ENCODE data around the gene USP13. TPM values are rescaled to one million over a fixed set of nuclear protein-coding genes. Genes with fewer than 3 reads are reported as not detected.

USP13 gene
- total and polyA plus RNA-seq, 4 donors, result 4.3 to 25.2 (median 10.4) TPM

DNA sequence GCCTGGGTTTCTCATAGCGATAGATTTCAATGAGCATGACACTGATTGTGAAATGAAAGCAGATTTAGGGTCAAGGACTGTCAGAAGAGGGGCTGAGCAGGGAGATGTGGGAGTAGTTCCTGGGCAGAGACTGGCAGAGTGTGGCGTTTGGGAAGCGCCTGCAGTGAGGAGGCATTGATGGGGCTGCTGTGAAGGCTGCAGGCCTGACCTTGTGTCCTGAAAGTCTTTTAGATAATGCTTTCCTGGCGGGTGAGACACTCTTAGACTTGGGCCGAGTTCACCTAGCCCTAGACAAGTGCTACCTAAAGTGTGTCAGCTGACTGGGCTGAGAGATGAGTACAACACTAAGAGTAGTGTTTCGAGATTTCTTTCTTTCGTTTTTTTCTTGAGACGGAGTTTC, 20.7 kb downstream of the USP13 start:
- H3K9ac ChIP-seq (ENCODE audit: insufficient read depth in 1 of 2, low read length in 2 of 2), result peak overlapping the region in 1 of 2 donors; percentile 17
- no peaks in the 10 kb centered on the region for H3K9me3 ChIP-seq (ENCODE audit: control insufficient read depth in 4 of 4, insufficient read depth in 3 of 4, low read length in 3 of 4)
- no peak overlapping the region for H3K4me3 ChIP-seq
- ATAC-seq (ENCODE audit: insufficient read depth, low FRiP score) (peak; percentile 66), DNase-seq (peak in 2 of 3 donors; percentile 14 to 56)
- H3K4me1 ChIP-seq (ENCODE audit: control insufficient read depth in 5 of 5, insufficient read depth in 5 of 5, low read length in 5 of 5), result peaks cover 3 to 12% (median 4%) of the 10 kb centered on the region in 5 donors
- TF ChIP-seq, protein P1, sequence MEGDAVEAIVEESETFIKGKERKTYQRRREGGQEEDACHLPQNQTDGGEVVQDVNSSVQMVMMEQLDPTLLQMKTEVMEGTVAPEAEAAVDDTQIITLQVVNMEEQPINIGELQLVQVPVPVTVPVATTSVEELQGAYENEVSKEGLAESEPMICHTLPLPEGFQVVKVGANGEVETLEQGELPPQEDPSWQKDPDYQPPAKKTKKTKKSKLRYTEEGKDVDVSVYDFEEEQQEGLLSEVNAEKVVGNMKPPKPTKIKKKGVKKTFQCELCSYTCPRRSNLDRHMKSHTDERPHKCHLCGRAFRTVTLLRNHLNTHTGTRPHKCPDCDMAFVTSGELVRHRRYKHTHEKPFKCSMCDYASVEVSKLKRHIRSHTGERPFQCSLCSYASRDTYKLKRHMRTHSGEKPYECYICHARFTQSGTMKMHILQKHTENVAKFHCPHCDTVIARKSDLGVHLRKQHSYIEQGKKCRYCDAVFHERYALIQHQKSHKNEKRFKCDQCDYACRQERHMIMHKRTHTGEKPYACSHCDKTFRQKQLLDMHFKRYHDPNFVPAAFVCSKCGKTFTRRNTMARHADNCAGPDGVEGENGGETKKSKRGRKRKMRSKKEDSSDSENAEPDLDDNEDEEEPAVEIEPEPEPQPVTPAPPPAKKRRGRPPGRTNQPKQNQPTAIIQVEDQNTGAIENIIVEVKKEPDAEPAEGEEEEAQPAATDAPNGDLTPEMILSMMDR (IDR thresholded peaks at IDR 0.05; ENCODE audit: control extremely low read depth, extremely low read depth), result no peak
- H3K36me3 ChIP-seq (ENCODE audit: control insufficient read depth in 4 of 4, insufficient read depth in 4 of 4, low read length in 4 of 4), result no peaks in the 10 kb centered on the region
- peak overlapping the region; percentile 36 to 86 for H3K27ac ChIP-seq (ENCODE audit: low read depth in 1 of 2, low read length in 1 of 2)
- WGBS, 2 donors, result 75 to 89% methylated on average over 8 of the region's 8 CpGs
- H3K27me3 ChIP-seq (ENCODE audit: control insufficient read depth in 3 of 3, insufficient read depth in 3 of 3, low read length in 2 of 3), result no peaks in the 10 kb centered on the region

DNA sequence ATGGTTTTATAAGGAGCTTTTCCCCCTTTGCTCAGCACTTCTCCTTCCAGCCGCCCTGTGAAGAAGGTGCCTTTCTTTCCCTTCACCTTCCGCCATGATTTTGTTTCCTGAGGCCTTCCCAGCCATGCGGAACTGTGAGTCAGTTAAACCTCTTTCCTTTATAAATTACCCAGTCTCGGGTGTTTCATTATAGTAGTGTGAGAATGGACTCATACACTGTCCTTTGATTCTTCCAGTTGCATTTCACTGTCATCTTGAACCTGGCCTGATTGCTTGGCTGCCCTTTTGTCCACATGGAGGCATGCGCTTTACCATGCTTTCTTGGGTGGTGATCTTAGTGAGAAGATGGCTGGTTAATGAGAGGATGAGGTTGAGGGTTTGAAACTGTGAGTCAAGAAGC, 23.2 kb downstream of the USP13 start:
- Histone ChIP-seq H3K4me3 (no peak overlapping the region), H3K27ac (ENCODE audit: low read depth in 1 of 2, low read length in 1 of 2) (no peak overlapping the region), H3K27me3 (ENCODE audit: control insufficient read depth in 3 of 3, insufficient read depth in 3 of 3, low read length in 2 of 3) (no peaks in the 10 kb centered on the region), H3K9ac (ENCODE audit: insufficient read depth in 1 of 2, low read length in 2 of 2) (no peak overlapping the region), H3K36me3 (ENCODE audit: control insufficient read depth in 4 of 4, insufficient read depth in 4 of 4, low read length in 4 of 4) (no peaks in the 10 kb centered on the region), H3K9me3 (ENCODE audit: control insufficient read depth in 4 of 4, insufficient read depth in 3 of 4, low read length in 3 of 4) (no peaks in the 10 kb centered on the region), H3K4me1 (ENCODE audit: control insufficient read depth in 5 of 5, insufficient read depth in 5 of 5, low read length in 5 of 5) (peaks cover 3 to 12% (median 4%) of the 10 kb centered on the region in 5 donors)
- DNase-seq, result no peak
- TF ChIP-seq, protein P1 (IDR thresholded peaks at IDR 0.05; ENCODE audit: control extremely low read depth, extremely low read depth), result no peak
- ATAC-seq (ENCODE audit: insufficient read depth, low FRiP score), result no peak
- 95 to 98% methylated on average over 5 of the region's 5 CpGs for WGBS, 2 donors

DNA sequence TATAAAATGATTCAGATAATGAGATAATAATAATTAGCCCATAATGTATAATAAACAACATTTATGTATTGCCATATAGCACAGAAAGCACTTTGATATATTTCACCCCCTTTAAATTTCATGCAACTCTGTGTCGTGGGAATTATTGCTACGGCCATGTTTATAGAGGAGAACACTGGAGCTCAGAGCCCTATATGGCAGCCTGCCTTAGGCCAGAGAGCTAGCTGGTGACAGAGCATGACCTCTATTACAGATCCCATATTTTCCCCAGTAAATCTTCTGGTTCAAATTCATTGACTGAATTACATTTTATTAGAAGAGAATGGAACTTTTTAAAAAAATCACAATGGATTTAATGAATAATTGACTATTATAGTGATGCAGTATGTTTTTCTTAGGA, 25.0 kb downstream of the USP13 start:
- DNase-seq (no peak), ATAC-seq (ENCODE audit: insufficient read depth, low FRiP score) (no peak)
- Histone ChIP-seq H3K27ac (ENCODE audit: low read depth in 1 of 2, low read length in 1 of 2) (no peak overlapping the region), H3K9me3 (ENCODE audit: control insufficient read depth in 4 of 4, insufficient read depth in 3 of 4, low read length in 3 of 4) (no peaks in the 10 kb centered on the region), H3K36me3 (ENCODE audit: control insufficient read depth in 4 of 4, insufficient read depth in 4 of 4, low read length in 4 of 4) (no peaks in the 10 kb centered on the region), H3K4me3 (no peak overlapping the region), H3K27me3 (ENCODE audit: control insufficient read depth in 3 of 3, insufficient read depth in 3 of 3, low read length in 2 of 3) (no peaks in the 10 kb centered on the region), H3K4me1 (ENCODE audit: control insufficient read depth in 5 of 5, insufficient read depth in 5 of 5, low read length in 5 of 5) (peaks cover 0 to 16% (median 13%) of the 10 kb centered on the region in 5 donors), H3K9ac (ENCODE audit: insufficient read depth in 1 of 2, low read length in 2 of 2) (no peak overlapping the region)
- TF ChIP-seq, protein P1 (IDR thresholded peaks at IDR 0.05; ENCODE audit: control extremely low read depth, extremely low read depth), result no peak
- WGBS, 2 donors, result 84 to 94% methylated on average over 2 of the region's 2 CpGs
